GM12878 (cell line): ENCODE measurements around the gene ATP2A3. TPM values are rescaled to one million over a fixed set of nuclear protein-coding genes. Genes with fewer than 3 reads are reported as not detected.

Experiments used
- ATAC-seq: fragments of 200-7000 bp; cut with Tn5 transposase; 3 replicates; pipeline ENCODE4 v1.9.1; 2020; ENCODE audit warnings: mild to moderate bottlenecking, moderate library complexity
- BruUV-seq: library from RNA; stranded (reverse); fragments of 400-500 nt; replicated peaks from 2 replicates; lab custom pipeline; 2021; lab: Mats Ljungman, UMichigan
- CTCF ChIA-PET: fragments of 300-600 bp; sonication (Branson Sonifier 250); formaldehyde crosslinking; extraction: SDS; loops from one replicate; lab custom pipeline; 2021; ENCODE audit warnings: inconsistent platforms; lab: Yijun Ruan, JAX
- POLR2A ChIA-PET: fragments of 350-600 bp; formaldehyde crosslinking; extraction: SDS; loops from one replicate; lab custom pipeline; 2021; ENCODE audit warnings: inconsistent platforms; lab: Charles Lee
- RAD21 ChIA-PET: fragments of 300-600 bp; sonication (Branson Sonifier 250); formaldehyde crosslinking; loops from one replicate; lab custom pipeline; 2023; ENCODE audit warnings: antibody characterized with exemption; ENCODE audit not compliant: unreplicated experiment; lab: Charles Lee
- SMC1A ChIA-PET: fragments of 300-600 bp; sonication (Branson Sonifier 250); formaldehyde crosslinking; loops from one replicate; lab custom pipeline; 2023; ENCODE audit not compliant: unreplicated experiment, uncharacterized antibody; lab: Charles Lee
- DNase-seq: peaks from one replicate; pipeline ENCODE4 v3.0.0-alpha.2; 2011; ENCODE audit warnings: low read depth, low spot score
- FAIRE-seq: peaks from 3 replicates; lab custom pipeline; 2011; peaks lifted over from hg19 to GRCh38; lab: Jason Lieb, UNC
- H2AFZ ChIP-seq: 2 replicates; pipeline ENCODE4 v1.6.0; 2011; ENCODE audit warnings: low read depth, low read length, control low read depth; ENCODE audit not compliant: control insufficient read depth
- H3K27ac ChIP-seq: 2 replicates; pipeline ENCODE4 v1.5.1; 2011; ENCODE audit warnings: control low read depth; ENCODE audit not compliant: control insufficient read depth, insufficient read depth
- H3K27me3 ChIP-seq, 2 experiments: replicated peaks in 1 of 2; 2 replicates each; pipeline versions ENCODE4 v1.6.0 to v1.6.1; 2011; ENCODE audit warnings: low read length in 1 of 2; ENCODE audit not compliant: control insufficient read depth in 2 of 2, insufficient read depth in 2 of 2
- H3K36me3 ChIP-seq, 2 experiments: 2 replicates each; pipeline ENCODE4 v1.5.1; 2011; ENCODE audit warnings: low read length in 1 of 2; ENCODE audit not compliant: control insufficient read depth in 2 of 2, insufficient read depth in 2 of 2
- H3K4me1 ChIP-seq: 2 replicates; pipeline ENCODE4 v1.6.1; 2011; ENCODE audit warnings: mild to moderate bottlenecking, low read length, moderate library complexity, mixed read lengths; ENCODE audit not compliant: control insufficient read depth, insufficient read depth
- H3K4me2 ChIP-seq: 2 replicates; pipeline ENCODE4 v1.6.0; 2011; ENCODE audit warnings: control low read depth; ENCODE audit not compliant: control insufficient read depth, insufficient read depth
- H3K4me3 ChIP-seq: fragments of 200-600 bp; sonication (generic); 2 replicates; pipeline ENCODE4 v1.5.1; 2016
- H3K79me2 ChIP-seq: 2 replicates; pipeline ENCODE4 v1.6.0; 2011; ENCODE audit warnings: low read length; ENCODE audit not compliant: control insufficient read depth, insufficient read depth
- H3K9ac ChIP-seq: 2 replicates; pipeline ENCODE4 v1.8.0; 2011; ENCODE audit warnings: low read length, control low read depth, mixed read lengths; ENCODE audit not compliant: control insufficient read depth, insufficient read depth
- H3K9me3 ChIP-seq: replicated peaks from 3 replicates; pipeline ENCODE4 v1.5.1; 2011; ENCODE audit warnings: mild to moderate bottlenecking, low read length; ENCODE audit not compliant: control insufficient read depth, insufficient read depth
- H4K20me1 ChIP-seq: 2 replicates; pipeline ENCODE4 v1.6.0; 2011; ENCODE audit not compliant: control insufficient read depth, insufficient read depth
- ATF3 ChIP-seq: IDR thresholded peaks from 2 replicates; pipeline ENCODE4 v1.6.1; 2011; ENCODE audit warnings: low read depth, mild to moderate bottlenecking, low read length, moderate library complexity, borderline replicate concordance; ENCODE audit errors: extremely low read depth
- BCLAF1 ChIP-seq: fragments of 450-650 bp; IDR thresholded peaks from 2 replicates; pipeline ENCODE4 v1.6.1; 2017; ENCODE audit warnings: antibody characterized with exemption, mild to moderate bottlenecking, moderate library complexity
- CEBPB ChIP-seq, 2 experiments: fragments of 150-350 bp in 1 of 2; IDR thresholded peaks; 2 replicates each; pipeline ENCODE4 v1.6.1; 2012 to 2014; ENCODE audit warnings: low read depth in 2 of 2, low read length in 2 of 2, borderline replicate concordance in 1 of 2, inconsistent platforms in 1 of 2
- KDM1A ChIP-seq: fragments of 200-600 bp; sonication (generic); IDR thresholded peaks from 2 replicates; pipeline ENCODE4 v1.6.1; 2016; ENCODE audit warnings: borderline replicate concordance
- LARP7 ChIP-seq: fragments of 450-650 bp; IDR thresholded peaks from 2 replicates; pipeline ENCODE4 v1.6.1; 2017; ENCODE audit warnings: mild to moderate bottlenecking
- MYB ChIP-seq: fragments of 150-350 bp; IDR thresholded peaks from 2 replicates; pipeline ENCODE4 v1.6.1; 2014; ENCODE audit warnings: mild to moderate bottlenecking, low read depth, low read length, borderline replicate concordance
- MYC ChIP-seq: IDR thresholded peaks from 2 replicates; pipeline ENCODE4 v1.6.1; 2011; ENCODE audit warnings: mild to moderate bottlenecking, low read length, moderate library complexity, inconsistent platforms; ENCODE audit not compliant: insufficient read depth, insufficient replicate concordance, insufficient read length, severe bottlenecking
- SP1 ChIP-seq: IDR thresholded peaks from one replicate; pipeline ENCODE4 v1.6.1; 2011; ENCODE audit warnings: low read depth, low read length
- TAF1 ChIP-seq: IDR thresholded peaks from 2 replicates; pipeline ENCODE4 v1.6.1; 2011; ENCODE audit warnings: mild to moderate bottlenecking, low read depth, low read length, borderline replicate concordance
- WGBS: methylation state at CpG from one replicate; pipeline ENCODE4 v1.1.6; 2016; ENCODE audit warnings: low lambda C conversion rate; ENCODE audit not compliant: insufficient replicate concordance, insufficient coverage; ENCODE audit errors: missing lambda C conversion rate; 5-methylcytosine and 5-hydroxymethylcytosine counted together
- in situ Hi-C: fragments of 300-500 bp; cut with MboI; formaldehyde crosslinking; loops from 9 replicates; pipeline ENCODE4 v1.14.3; 2018; ENCODE audit warnings: mixed read lengths
- intact Hi-C: fragments of 100-400 bp; cut with micrococcal nuclease; formaldehyde crosslinking; loops from one replicate; pipeline ENCODE4 v1.14.2; 2022; ENCODE audit not compliant: unreplicated experiment
- polyA plus RNA-seq, 11 experiments: library from polyadenylated mRNA; depleted of rRNA in 4 of 11; unstranded in 6 of 11; stranded (reverse) in 5 of 11; fragments of >200 nt; fragmentation: Nextera tagmentation in 4 of 11; fragmentation: Illumina TruSeq in 1 of 11; extraction: Ambion mirVana in 4 of 11; extraction: Trizol in 1 of 11; gene quantifications; 1 replicate in 1 of 11; 2 replicates in 10 of 11; pipeline versions ENCODE4 v1.2.1 to v1.2.3, GENCODE V29; 2011 to 2016; ENCODE audit warnings: inconsistent platforms in 2 of 11, missing spikeins in 2 of 11, low read depth in 1 of 11
- total RNA-seq, 4 experiments: library from RNA; depleted of rRNA in 3 of 4; stranded (reverse); fragments of >200 nt in 3 of 4; fragmentation: Illumina TruSeq in 1 of 4; extraction: Trizol in 1 of 4; gene quantifications; 2 replicates each; pipeline versions ENCODE4 v1.2.1 to v1.2.3, GENCODE V29; 2013 to 2021
- TF ChIP-seq, protein P1 (sequence below): fragments of 450-650 bp; IDR thresholded peaks from 2 replicates; pipeline ENCODE4 v1.6.1; 2017; ENCODE audit warnings: mild to moderate bottlenecking, moderate library complexity
- TF ChIP-seq, protein P2 (sequence below): IDR thresholded peaks from 2 replicates; pipeline ENCODE4 v1.6.1; 2012; ENCODE audit warnings: improper control_type of control experiment, low read depth, low read length; ENCODE audit not compliant: insufficient replicate concordance

ATP2A3 gene
- total and polyA plus RNA-seq, 10 of the 15 experiments (the other 5 are each of a cell fraction or from before 2014, with no cell fraction given), result 1.0 to 99.2 (median 37.9) TPM

DNA sequence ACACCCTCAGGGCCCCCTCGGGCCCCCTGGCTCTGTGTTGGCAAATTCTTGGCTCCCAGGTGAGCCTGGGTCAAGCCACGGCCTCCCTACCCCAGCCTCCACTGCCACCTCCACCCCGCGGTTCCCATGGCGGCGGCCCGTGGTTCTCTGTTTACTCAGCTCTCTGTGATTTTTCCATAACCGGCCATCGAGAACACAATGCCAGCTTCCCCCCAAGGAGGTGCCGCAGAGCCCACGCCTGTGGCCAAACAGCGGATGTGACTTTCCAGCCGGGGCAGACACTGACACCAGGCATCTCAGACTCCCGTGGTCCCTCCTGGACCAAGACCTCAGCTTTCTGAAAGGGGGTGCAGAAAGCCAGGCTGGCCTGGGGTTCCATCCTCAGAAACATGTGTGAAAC, 21.6 kb upstream of the ATP2A3 start:
- SMC1A ChIA-PET, result no interaction called here
- H3K9ac ChIP-seq, result no peak overlapping the region
- no peaks in the 10 kb centered on the region for H3K27me3 ChIP-seq
- intact Hi-C loops, result no loop called here
- POLR2A ChIA-PET, result no interaction called here
- WGBS, result 67% methylated on average over 14 of the region's 14 CpGs
- in situ Hi-C loops, result no loop called here
- no peak overlapping the region for H3K27ac ChIP-seq
- BruUV-seq, result no TSS peak
- no peak overlapping the region for H3K4me3 ChIP-seq
- no peak for DNase-seq
- RAD21 ChIA-PET, result interaction anchor here (0.8 kb wide), 1 partner anchor 69 kb away, joined by 3 read pairs; no protein-coding TSS in a partner anchor
- no peak overlapping the region for H2AFZ ChIP-seq
- H3K4me1 ChIP-seq, result peaks cover 12% of the 10 kb centered on the region
- no peak for FAIRE-seq
- no peaks in the 10 kb centered on the region for H3K79me2 ChIP-seq
- CTCF ChIA-PET, result no interaction called here
- H4K20me1 ChIP-seq, result no peaks in the 10 kb centered on the region
- H3K4me2 ChIP-seq, result no peak overlapping the region
- no peak for ATAC-seq
- H3K36me3 ChIP-seq, result no peaks in the 10 kb centered on the region
- no peaks in the 10 kb centered on the region for H3K9me3 ChIP-seq
- TF ChIP-seq TAF1, result no peak
- no peak for TF ChIP-seq BCLAF1
- TF ChIP-seq, protein P1, sequence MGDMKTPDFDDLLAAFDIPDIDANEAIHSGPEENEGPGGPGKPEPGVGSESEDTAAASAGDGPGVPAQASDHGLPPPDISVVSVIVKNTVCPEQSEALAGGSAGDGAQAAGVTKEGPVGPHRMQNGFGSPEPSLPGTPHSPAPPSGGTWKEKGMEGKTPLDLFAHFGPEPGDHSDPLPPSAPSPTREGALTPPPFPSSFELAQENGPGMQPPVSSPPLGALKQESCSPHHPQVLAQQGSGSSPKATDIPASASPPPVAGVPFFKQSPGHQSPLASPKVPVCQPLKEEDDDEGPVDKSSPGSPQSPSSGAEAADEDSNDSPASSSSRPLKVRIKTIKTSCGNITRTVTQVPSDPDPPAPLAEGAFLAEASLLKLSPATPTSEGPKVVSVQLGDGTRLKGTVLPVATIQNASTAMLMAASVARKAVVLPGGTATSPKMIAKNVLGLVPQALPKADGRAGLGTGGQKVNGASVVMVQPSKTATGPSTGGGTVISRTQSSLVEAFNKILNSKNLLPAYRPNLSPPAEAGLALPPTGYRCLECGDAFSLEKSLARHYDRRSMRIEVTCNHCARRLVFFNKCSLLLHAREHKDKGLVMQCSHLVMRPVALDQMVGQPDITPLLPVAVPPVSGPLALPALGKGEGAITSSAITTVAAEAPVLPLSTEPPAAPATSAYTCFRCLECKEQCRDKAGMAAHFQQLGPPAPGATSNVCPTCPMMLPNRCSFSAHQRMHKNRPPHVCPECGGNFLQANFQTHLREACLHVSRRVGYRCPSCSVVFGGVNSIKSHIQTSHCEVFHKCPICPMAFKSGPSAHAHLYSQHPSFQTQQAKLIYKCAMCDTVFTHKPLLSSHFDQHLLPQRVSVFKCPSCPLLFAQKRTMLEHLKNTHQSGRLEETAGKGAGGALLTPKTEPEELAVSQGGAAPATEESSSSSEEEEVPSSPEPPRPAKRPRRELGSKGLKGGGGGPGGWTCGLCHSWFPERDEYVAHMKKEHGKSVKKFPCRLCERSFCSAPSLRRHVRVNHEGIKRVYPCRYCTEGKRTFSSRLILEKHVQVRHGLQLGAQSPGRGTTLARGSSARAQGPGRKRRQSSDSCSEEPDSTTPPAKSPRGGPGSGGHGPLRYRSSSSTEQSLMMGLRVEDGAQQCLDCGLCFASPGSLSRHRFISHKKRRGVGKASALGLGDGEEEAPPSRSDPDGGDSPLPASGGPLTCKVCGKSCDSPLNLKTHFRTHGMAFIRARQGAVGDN, result no peak
- TF ChIP-seq, protein P2, sequence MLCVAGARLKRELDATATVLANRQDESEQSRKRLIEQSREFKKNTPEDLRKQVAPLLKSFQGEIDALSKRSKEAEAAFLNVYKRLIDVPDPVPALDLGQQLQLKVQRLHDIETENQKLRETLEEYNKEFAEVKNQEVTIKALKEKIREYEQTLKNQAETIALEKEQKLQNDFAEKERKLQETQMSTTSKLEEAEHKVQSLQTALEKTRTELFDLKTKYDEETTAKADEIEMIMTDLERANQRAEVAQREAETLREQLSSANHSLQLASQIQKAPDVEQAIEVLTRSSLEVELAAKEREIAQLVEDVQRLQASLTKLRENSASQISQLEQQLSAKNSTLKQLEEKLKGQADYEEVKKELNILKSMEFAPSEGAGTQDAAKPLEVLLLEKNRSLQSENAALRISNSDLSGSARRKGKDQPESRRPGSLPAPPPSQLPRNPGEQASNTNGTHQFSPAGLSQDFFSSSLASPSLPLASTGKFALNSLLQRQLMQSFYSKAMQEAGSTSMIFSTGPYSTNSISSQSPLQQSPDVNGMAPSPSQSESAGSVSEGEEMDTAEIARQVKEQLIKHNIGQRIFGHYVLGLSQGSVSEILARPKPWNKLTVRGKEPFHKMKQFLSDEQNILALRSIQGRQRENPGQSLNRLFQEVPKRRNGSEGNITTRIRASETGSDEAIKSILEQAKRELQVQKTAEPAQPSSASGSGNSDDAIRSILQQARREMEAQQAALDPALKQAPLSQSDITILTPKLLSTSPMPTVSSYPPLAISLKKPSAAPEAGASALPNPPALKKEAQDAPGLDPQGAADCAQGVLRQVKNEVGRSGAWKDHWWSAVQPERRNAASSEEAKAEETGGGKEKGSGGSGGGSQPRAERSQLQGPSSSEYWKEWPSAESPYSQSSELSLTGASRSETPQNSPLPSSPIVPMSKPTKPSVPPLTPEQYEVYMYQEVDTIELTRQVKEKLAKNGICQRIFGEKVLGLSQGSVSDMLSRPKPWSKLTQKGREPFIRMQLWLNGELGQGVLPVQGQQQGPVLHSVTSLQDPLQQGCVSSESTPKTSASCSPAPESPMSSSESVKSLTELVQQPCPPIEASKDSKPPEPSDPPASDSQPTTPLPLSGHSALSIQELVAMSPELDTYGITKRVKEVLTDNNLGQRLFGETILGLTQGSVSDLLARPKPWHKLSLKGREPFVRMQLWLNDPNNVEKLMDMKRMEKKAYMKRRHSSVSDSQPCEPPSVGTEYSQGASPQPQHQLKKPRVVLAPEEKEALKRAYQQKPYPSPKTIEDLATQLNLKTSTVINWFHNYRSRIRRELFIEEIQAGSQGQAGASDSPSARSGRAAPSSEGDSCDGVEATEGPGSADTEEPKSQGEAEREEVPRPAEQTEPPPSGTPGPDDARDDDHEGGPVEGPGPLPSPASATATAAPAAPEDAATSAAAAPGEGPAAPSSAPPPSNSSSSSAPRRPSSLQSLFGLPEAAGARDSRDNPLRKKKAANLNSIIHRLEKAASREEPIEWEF, result no peak
- no peak for TF ChIP-seq CEBPB (IDR thresholded peaks at IDR 0.05; ENCODE audit: borderline replicate concordance in 1 of 2, low read depth in 2 of 2, low read length in 2 of 2)
- no peak for TF ChIP-seq SP1
- TF ChIP-seq ATF3, result no peak
- TF ChIP-seq MYB, result no peak
- TF ChIP-seq LARP7, result no peak
- no peak for TF ChIP-seq MYC
- no peak for TF ChIP-seq KDM1A
